A172 (cell line): ENCODE results near the gene WDR72. TPM values are rescaled to one million over a fixed set of nuclear protein-coding genes. Genes with fewer than 3 reads are reported as not detected.
"Not testable (repeated sequence)": the region's sequence is repeated elsewhere in the genome, so short reads cannot be mapped to it uniquely, and the experiment has no call there.

Experiments
- DNase-seq: peaks from one replicate; pipeline ENCODE4 v3.0.0-alpha.2; 2015; ENCODE audit warnings: low spot score
- total RNA-seq: library from RNA; depleted of rRNA; stranded (reverse); fragments of >200 nt; shearing (Covaris generic); gene quantifications from 2 replicates; pipeline ENCODE4 v1.2.3, GENCODE V29; 2014

Gene WDR72
- total RNA-seq, 1 experiment from 2014 or later, result not detected

GRCh38 chr15:53709821-53710220 lies 49.6 kb downstream of the WDR72 start:
- DNase-seq, result no peak

GRCh38 chr15:53695365-53695764 lies 64.1 kb downstream of the WDR72 start:
- no peak for DNase-seq

- no peak for DNase-seq
These were observed 65.0 kb downstream of the WDR72 start for GRCh38 chr15:53694476-53694874.

- DNase-seq, result no peak
These were observed 65.6 kb downstream of the WDR72 start for GRCh38 chr15:53693729-53694475.

GRCh38 chr15:53684162-53684561 lies 75.3 kb downstream of the WDR72 start:
- not testable (repeated sequence) for DNase-seq

GRCh38 chr15:53681056-53681455 lies 78.4 kb downstream of the WDR72 start:
- no peak for DNase-seq

- DNase-seq, result no peak
These were observed 83.6 kb downstream of the WDR72 start for GRCh38 chr15:53675832-53676231.

GRCh38 chr15:53671545-53671944 lies 87.9 kb downstream of the WDR72 start:
- DNase-seq, result no peak

- no peak for DNase-seq
These were observed 88.8 kb downstream of the WDR72 start for GRCh38 chr15:53670701-53671100.

- no peak for DNase-seq
These were observed 93.5 kb downstream of the WDR72 start for GRCh38 chr15:53665930-53666329.

GRCh38 chr15:53658827-53659555 lies 100.5 kb downstream of the WDR72 start:
- DNase-seq, result no peak

- DNase-seq, result no peak
These were observed 101.2 kb downstream of the WDR72 start for GRCh38 chr15:53658255-53658654.

GRCh38 chr15:53648934-53649333 lies 110.5 kb downstream of the WDR72 start:
- no peak for DNase-seq

- DNase-seq, result no peak
These were observed 114.8 kb downstream of the WDR72 start for GRCh38 chr15:53644660-53645059.

GRCh38 chr15:53634517-53635106 lies 124.9 kb downstream of the WDR72 start:
- DNase-seq, result no peak

GRCh38 chr15:53627279-53627678 lies 132.2 kb downstream of the WDR72 start:
- DNase-seq, result no peak

- no peak for DNase-seq
These were observed 133.3 kb downstream of the WDR72 start for GRCh38 chr15:53625962-53626845.

- DNase-seq, result no peak
These were observed 134.2 kb downstream of the WDR72 start for GRCh38 chr15:53625260-53625659.

- DNase-seq, result no peak
These were observed 141.0 kb downstream of the WDR72 start for GRCh38 chr15:53618461-53618860.

GRCh38 chr15:53611145-53611920 lies 148.1 kb downstream of the WDR72 start:
- DNase-seq, result no peak

GRCh38 chr15:53591041-53591440 lies 168.4 kb downstream of the WDR72 start:
- DNase-seq, result no peak
